Measurements from ENCODE around the gene CYP4F12.

DNA sequence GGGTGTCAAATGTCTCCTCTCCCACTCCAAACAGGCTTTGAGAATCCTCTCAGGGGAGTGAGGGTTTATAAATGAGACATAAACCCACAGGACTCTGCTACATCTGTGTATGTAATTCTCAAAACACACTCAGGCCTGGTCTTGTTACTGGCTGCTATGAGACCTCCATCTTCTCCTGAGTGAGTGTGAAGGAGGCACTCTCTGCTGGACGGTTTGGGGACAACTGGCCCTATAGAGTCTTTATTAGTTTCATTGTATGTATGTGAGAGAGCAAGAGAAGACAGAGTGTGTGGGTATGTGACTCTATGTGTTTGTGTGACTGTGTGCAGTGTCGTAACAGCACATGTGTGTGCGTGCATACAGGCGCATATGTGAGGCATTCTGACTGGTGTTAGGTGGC lies 9.6 kb upstream of the CYP4F12 start:
- TF ChIP-seq, protein P1, sequence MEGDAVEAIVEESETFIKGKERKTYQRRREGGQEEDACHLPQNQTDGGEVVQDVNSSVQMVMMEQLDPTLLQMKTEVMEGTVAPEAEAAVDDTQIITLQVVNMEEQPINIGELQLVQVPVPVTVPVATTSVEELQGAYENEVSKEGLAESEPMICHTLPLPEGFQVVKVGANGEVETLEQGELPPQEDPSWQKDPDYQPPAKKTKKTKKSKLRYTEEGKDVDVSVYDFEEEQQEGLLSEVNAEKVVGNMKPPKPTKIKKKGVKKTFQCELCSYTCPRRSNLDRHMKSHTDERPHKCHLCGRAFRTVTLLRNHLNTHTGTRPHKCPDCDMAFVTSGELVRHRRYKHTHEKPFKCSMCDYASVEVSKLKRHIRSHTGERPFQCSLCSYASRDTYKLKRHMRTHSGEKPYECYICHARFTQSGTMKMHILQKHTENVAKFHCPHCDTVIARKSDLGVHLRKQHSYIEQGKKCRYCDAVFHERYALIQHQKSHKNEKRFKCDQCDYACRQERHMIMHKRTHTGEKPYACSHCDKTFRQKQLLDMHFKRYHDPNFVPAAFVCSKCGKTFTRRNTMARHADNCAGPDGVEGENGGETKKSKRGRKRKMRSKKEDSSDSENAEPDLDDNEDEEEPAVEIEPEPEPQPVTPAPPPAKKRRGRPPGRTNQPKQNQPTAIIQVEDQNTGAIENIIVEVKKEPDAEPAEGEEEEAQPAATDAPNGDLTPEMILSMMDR (IDR thresholded peaks at IDR 0.05; ENCODE audit: extremely low read depth in 1 of 2, insufficient read depth in 1 of 2, low read depth in 1 of 2, low read length in 2 of 2) = no peak
- no peak for TF ChIP-seq MYC (IDR thresholded peaks at IDR 0.05; ENCODE audit: low read depth, low read length)
- TF ChIP-seq POLR2AphosphoS5 (IDR thresholded peaks at IDR 0.05; ENCODE audit: insufficient read depth, low read depth, low read length) = no peak
- no peak for TF ChIP-seq POLR2A (IDR thresholded peaks at IDR 0.05; ENCODE audit: low read depth, low read length)
- no peak for TF ChIP-seq EZH2 (IDR thresholded peaks at IDR 0.05; ENCODE audit: borderline replicate concordance, low read depth, low read length, severe bottlenecking)
- TF ChIP-seq, protein P2, sequence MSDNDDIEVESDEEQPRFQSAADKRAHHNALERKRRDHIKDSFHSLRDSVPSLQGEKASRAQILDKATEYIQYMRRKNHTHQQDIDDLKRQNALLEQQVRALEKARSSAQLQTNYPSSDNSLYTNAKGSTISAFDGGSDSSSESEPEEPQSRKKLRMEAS (IDR thresholded peaks at IDR 0.05; ENCODE audit: insufficient read depth, insufficient read length) = no peak
- no peak for TF ChIP-seq JUN (IDR thresholded peaks at IDR 0.05; ENCODE audit: borderline replicate concordance, insufficient read depth, insufficient read length, low read depth)
- TF ChIP-seq GATA2 (IDR thresholded peaks at IDR 0.05; ENCODE audit: insufficient read depth, insufficient read length, low read depth, low read length) = no peak
